ENCODE results near the gene ATP8B4. TPM values are rescaled to one million over a fixed set of nuclear protein-coding genes. Genes with fewer than 3 reads are reported as not detected.

Gene ATP8B4
- total RNA-seq, 1 donor from 2014 or later = 45.8 TPM

GRCh38 chr15:49842031-49842730 lies 276.9 kb downstream of the ATP8B4 start:
- H3K27me3 Mint-ChIP-seq (ENCODE audit: unreplicated experiment) = peaks cover 16% of the 10 kb centered on the region
- TF ChIP-seq CTCF (IDR thresholded peaks at IDR 0.05; ENCODE audit: unreplicated experiment) = no peak
- H3K36me3 Mint-ChIP-seq (ENCODE audit: low read depth, unreplicated experiment) = peaks cover 74% of the 10 kb centered on the region
- H3K27ac Mint-ChIP-seq (ENCODE audit: unreplicated experiment) = no peak overlapping the region
- H3K9me3 Mint-ChIP-seq (ENCODE audit: unreplicated experiment) = peaks cover 16% of the 10 kb centered on the region
- no peak for DNase-seq (ENCODE audit: low spot score)
- no peak overlapping the region for H3K4me3 Mint-ChIP-seq (ENCODE audit: unreplicated experiment)
- no peaks in the 10 kb centered on the region for H3K4me1 Mint-ChIP-seq (ENCODE audit: unreplicated experiment)

- Mint-ChIP-seq H3K9me3 (ENCODE audit: unreplicated experiment) (peaks cover 5% of the 10 kb centered on the region), H3K27ac (ENCODE audit: unreplicated experiment) (no peak overlapping the region), H3K36me3 (ENCODE audit: low read depth, unreplicated experiment) (peaks cover under 1% of the 10 kb centered on the region), H3K4me1 (ENCODE audit: unreplicated experiment) (peaks cover 20% of the 10 kb centered on the region), H3K27me3 (ENCODE audit: unreplicated experiment) (peaks cover 5% of the 10 kb centered on the region), H3K4me3 (ENCODE audit: unreplicated experiment) (no peak overlapping the region)
- no peak for DNase-seq (ENCODE audit: low spot score)
- no peak for TF ChIP-seq CTCF (IDR thresholded peaks at IDR 0.05; ENCODE audit: unreplicated experiment)
Observed at GRCh38 chr15:49832511-49832910, 286.5 kb downstream of the ATP8B4 start.

- Mint-ChIP-seq H3K4me1 (ENCODE audit: unreplicated experiment) (peaks cover 20% of the 10 kb centered on the region), H3K27ac (ENCODE audit: unreplicated experiment) (no peak overlapping the region), H3K27me3 (ENCODE audit: unreplicated experiment) (peaks cover 5% of the 10 kb centered on the region), H3K9me3 (ENCODE audit: unreplicated experiment) (peaks cover 3% of the 10 kb centered on the region), H3K36me3 (ENCODE audit: low read depth, unreplicated experiment) (no peaks in the 10 kb centered on the region), H3K4me3 (ENCODE audit: unreplicated experiment) (no peak overlapping the region)
- DNase-seq (ENCODE audit: low spot score) = no peak
- TF ChIP-seq CTCF (IDR thresholded peaks at IDR 0.05; ENCODE audit: unreplicated experiment) = no peak
Observed at GRCh38 chr15:49831206-49831965, 287.6 kb downstream of the ATP8B4 start.

GRCh38 chr15:49830391-49830790 lies 288.6 kb downstream of the ATP8B4 start:
- Mint-ChIP-seq H3K9me3 (ENCODE audit: unreplicated experiment) (no peaks in the 10 kb centered on the region), H3K27ac (ENCODE audit: unreplicated experiment) (no peak overlapping the region), H3K4me1 (ENCODE audit: unreplicated experiment) (peaks cover 20% of the 10 kb centered on the region), H3K36me3 (ENCODE audit: low read depth, unreplicated experiment) (no peaks in the 10 kb centered on the region), H3K27me3 (ENCODE audit: unreplicated experiment) (peaks cover 5% of the 10 kb centered on the region), H3K4me3 (ENCODE audit: unreplicated experiment) (no peak overlapping the region)
- DNase-seq (ENCODE audit: low spot score) = no peak
- no peak for TF ChIP-seq CTCF (IDR thresholded peaks at IDR 0.05; ENCODE audit: unreplicated experiment)

- Mint-ChIP-seq H3K27ac (ENCODE audit: unreplicated experiment) (no peak overlapping the region), H3K4me3 (ENCODE audit: unreplicated experiment) (no peak overlapping the region), H3K4me1 (ENCODE audit: unreplicated experiment) (peaks cover 19% of the 10 kb centered on the region), H3K36me3 (ENCODE audit: low read depth, unreplicated experiment) (no peaks in the 10 kb centered on the region), H3K9me3 (ENCODE audit: unreplicated experiment) (no peaks in the 10 kb centered on the region), H3K27me3 (ENCODE audit: unreplicated experiment) (peaks cover 5% of the 10 kb centered on the region)
- no peak for DNase-seq (ENCODE audit: low spot score)
- TF ChIP-seq CTCF (IDR thresholded peaks at IDR 0.05; ENCODE audit: unreplicated experiment) = no peak
Observed at GRCh38 chr15:49827311-49827710, 291.7 kb downstream of the ATP8B4 start.
